Loucy (cell line): Measurements from ENCODE around the gene VEPH1.

Source experiments
- H2AFZ ChIP-seq: fragments of 200-600 bp; sonication (generic); 2 replicates; pipeline ENCODE4 v1.6.0; 2016; ENCODE audit warnings: antibody characterized with exemption, mild to moderate bottlenecking, low read length, moderate library complexity
- H3F3A ChIP-seq: fragments of 200-600 bp; 2 replicates; pipeline ENCODE4 v1.6.0; 2016; ENCODE audit warnings: antibody characterized with exemption, low read depth, mild to moderate bottlenecking
- H3K27me3 ChIP-seq: fragments of 200-600 bp; sonication (generic); 2 replicates; pipeline ENCODE4 v1.6.1; 2014; ENCODE audit warnings: low read length, mild to moderate bottlenecking; ENCODE audit not compliant: insufficient read depth, poor library complexity, severe bottlenecking
- H3K36me3 ChIP-seq: fragments of 200-600 bp; sonication (generic); 2 replicates; pipeline ENCODE4 v1.6.1; 2016; ENCODE audit warnings: low read length; ENCODE audit not compliant: insufficient read depth
- H3K4me1 ChIP-seq: fragments of 200-600 bp; sonication (generic); 2 replicates; pipeline ENCODE4 v1.5.1; 2014; ENCODE audit warnings: low read length, mild to moderate bottlenecking; ENCODE audit not compliant: insufficient read depth, poor library complexity, severe bottlenecking
- H3K4me2 ChIP-seq: fragments of 200-600 bp; sonication (generic); 2 replicates; pipeline ENCODE4 v1.6.0; 2014; ENCODE audit warnings: antibody characterized with exemption, low read length, low read depth, mild to moderate bottlenecking; ENCODE audit not compliant: poor library complexity, severe bottlenecking
- H3K4me3 ChIP-seq: fragments of 200-600 bp; sonication (generic); 2 replicates; pipeline ENCODE4 v1.5.1; 2014; ENCODE audit warnings: low read length, mild to moderate bottlenecking, mixed read lengths; ENCODE audit not compliant: poor library complexity, severe bottlenecking
- H3K79me2 ChIP-seq: fragments of 200-600 bp; sonication (generic); 2 replicates; pipeline ENCODE4 v1.6.1; 2014; ENCODE audit warnings: low read length; ENCODE audit not compliant: insufficient read depth
- H3K9ac ChIP-seq: fragments of 200-600 bp; sonication (generic); 2 replicates; pipeline ENCODE4 v1.6.0; 2014; ENCODE audit warnings: mild to moderate bottlenecking, low read depth, low read length, moderate library complexity; ENCODE audit not compliant: poor library complexity, severe bottlenecking
- H3K9me2 ChIP-seq: fragments of 200-600 bp; sonication (generic); replicated peaks from 2 replicates; pipeline ENCODE4 v1.6.1; 2016; ENCODE audit warnings: low read depth, low read length, mixed read lengths
- H3K9me3 ChIP-seq: fragments of 200-600 bp; sonication (generic); 2 replicates; pipeline ENCODE4 v1.6.1; 2014; ENCODE audit warnings: mild to moderate bottlenecking, antibody characterized with exemption, low read length, low read depth; ENCODE audit not compliant: insufficient read depth
- H4K20me1 ChIP-seq: fragments of 200-600 bp; sonication (generic); 2 replicates; pipeline ENCODE4 v1.6.0; 2014; ENCODE audit warnings: antibody characterized with exemption, low read length, mild to moderate bottlenecking; ENCODE audit not compliant: insufficient read depth, poor library complexity, severe bottlenecking
- CTCF ChIP-seq: fragments of 200-600 bp; sonication (generic); conservative IDR thresholded peaks from 2 replicates; pipeline ENCODE4 v1.5.1; 2014; ENCODE audit warnings: mild to moderate bottlenecking, antibody characterized with exemption, low read length
- EZH2phosphoT487 ChIP-seq: fragments of 200-600 bp; IDR thresholded peaks from 2 replicates; pipeline ENCODE4 v1.6.1; 2018; ENCODE audit warnings: antibody characterized with exemption, mild to moderate bottlenecking, moderate library complexity, borderline replicate concordance

The VEPH1 gene

GRCh38 chr3:157467200-157467599 is 36.0 kb downstream of the VEPH1 start:
- no peak overlapping the region for H2AFZ ChIP-seq
- H3F3A ChIP-seq, result no peaks in the 10 kb centered on the region
- no peaks in the 10 kb centered on the region for H3K9me3 ChIP-seq
- no peaks in the 10 kb centered on the region for H3K36me3 ChIP-seq
- H4K20me1 ChIP-seq, result no peaks in the 10 kb centered on the region
- no peak overlapping the region for H3K4me2 ChIP-seq
- no peak overlapping the region for H3K9ac ChIP-seq
- H3K4me1 ChIP-seq, result no peaks in the 10 kb centered on the region
- no peak for TF ChIP-seq CTCF
- TF ChIP-seq EZH2phosphoT487, result no peak
- H3K9me2 ChIP-seq, result no peaks in the 10 kb centered on the region
- no peaks in the 10 kb centered on the region for H3K27me3 ChIP-seq
- H3K79me2 ChIP-seq, result no peaks in the 10 kb centered on the region
- no peak overlapping the region for H3K4me3 ChIP-seq

GRCh38 chr3:157465741-157466140 is 37.5 kb downstream of the VEPH1 start:
- Histone ChIP-seq H4K20me1 (no peaks in the 10 kb centered on the region), H3K4me3 (no peak overlapping the region), H3K36me3 (no peaks in the 10 kb centered on the region), H3F3A (no peaks in the 10 kb centered on the region), H2AFZ (no peak overlapping the region), H3K4me1 (no peaks in the 10 kb centered on the region), H3K27me3 (no peaks in the 10 kb centered on the region), H3K9me3 (no peaks in the 10 kb centered on the region), H3K9ac (no peak overlapping the region), H3K4me2 (no peak overlapping the region), H3K9me2 (no peaks in the 10 kb centered on the region), H3K79me2 (no peaks in the 10 kb centered on the region)
- no peak for TF ChIP-seq EZH2phosphoT487
- TF ChIP-seq CTCF, result no peak

- no peaks in the 10 kb centered on the region for H3K4me1 ChIP-seq
- H2AFZ ChIP-seq, result no peak overlapping the region
- no peaks in the 10 kb centered on the region; the same call in 1 of the 2 replicates for H3K9me2 ChIP-seq
- H3K9ac ChIP-seq, result no peak overlapping the region
- H3F3A ChIP-seq, result no peaks in the 10 kb centered on the region
- no peaks in the 10 kb centered on the region for H3K36me3 ChIP-seq
- no peak for TF ChIP-seq EZH2phosphoT487
- no peak for TF ChIP-seq CTCF
- H3K79me2 ChIP-seq, result no peaks in the 10 kb centered on the region
- no peak overlapping the region for H3K4me2 ChIP-seq
- no peaks in the 10 kb centered on the region for H4K20me1 ChIP-seq
- H3K4me3 ChIP-seq, result no peak overlapping the region
- no peaks in the 10 kb centered on the region for H3K9me3 ChIP-seq
- no peaks in the 10 kb centered on the region for H3K27me3 ChIP-seq
Measured at GRCh38 chr3:157464321-157464720, 38.9 kb downstream of the VEPH1 start.
